GM08714 (cell line): ENCODE results near the gene VDR.

Source experiments
- H3K4me3 ChIP-seq: fragments of 200-500 bp; sonication (Bioruptor generic); 2 replicates; pipeline ENCODE4 v1.5.1; 2014; ENCODE audit warnings: mild to moderate bottlenecking, low read length, inconsistent platforms
- ZNF274 ChIP-seq: IDR thresholded peaks from 2 replicates; pipeline ENCODE4 v1.6.1; 2012; ENCODE audit warnings: mild to moderate bottlenecking, low read depth, low read length

Gene VDR

DNA sequence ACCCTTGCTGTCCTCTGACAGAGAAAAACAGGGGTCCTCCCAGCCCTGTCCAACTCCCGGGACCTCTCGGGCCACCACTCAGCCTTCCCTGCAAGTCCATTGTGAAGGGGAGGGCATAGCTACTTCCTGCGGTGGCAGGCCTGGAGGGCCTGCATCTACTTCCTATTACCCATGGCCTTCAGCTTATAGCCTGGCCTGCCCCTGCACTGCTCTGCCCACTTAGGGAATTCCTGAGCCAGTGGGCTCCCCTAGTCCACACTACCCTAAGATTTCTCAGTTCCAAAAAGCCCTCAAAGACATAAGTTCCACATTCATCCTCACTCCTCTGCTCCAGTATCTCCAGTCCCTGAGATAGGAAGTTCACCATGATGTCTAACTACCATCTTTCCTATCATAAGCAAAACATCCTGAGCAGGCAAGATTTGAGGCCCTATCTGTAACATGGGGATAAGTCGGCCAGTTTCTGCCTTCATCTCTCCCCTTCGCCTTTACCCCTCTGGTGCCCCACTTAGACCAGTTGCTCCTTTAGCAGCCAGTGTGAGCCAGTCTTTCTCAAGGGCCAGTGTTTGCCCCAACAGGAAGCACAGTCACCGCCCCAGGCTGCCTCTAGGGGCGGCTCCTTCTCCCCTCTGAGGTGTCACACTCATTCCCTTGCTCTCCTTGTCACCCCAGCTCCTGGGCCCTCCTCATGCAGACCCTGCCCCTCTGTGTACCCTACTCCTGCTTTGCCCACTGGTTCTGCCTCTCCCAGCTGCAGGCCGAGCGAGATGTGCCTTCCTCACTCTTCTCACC is 96.0 kb downstream of the VDR start:
- peak overlapping the region; percentile 13; the same call in 1 of the 2 replicates for H3K4me3 ChIP-seq
- TF ChIP-seq ZNF274 = no peak

DNA sequence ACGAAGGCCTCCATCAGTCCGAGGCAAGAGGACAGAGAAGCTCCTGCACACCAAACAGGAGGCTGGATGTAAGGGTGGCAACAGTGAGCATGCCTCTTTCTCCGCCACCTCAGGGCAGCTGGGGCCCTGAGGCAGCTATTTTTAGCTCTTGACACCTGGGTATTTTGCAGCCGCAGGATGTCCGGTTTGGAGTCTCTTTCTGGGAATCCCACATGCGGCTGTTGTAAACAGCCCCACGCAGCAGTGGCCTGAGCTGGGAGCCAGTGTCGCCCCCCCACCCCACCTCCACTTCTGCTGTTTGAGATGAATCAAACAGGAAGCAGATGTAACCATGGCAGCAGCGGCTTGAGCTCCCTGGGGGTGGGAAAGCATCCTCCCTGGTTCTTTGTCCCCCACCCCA is 96.7 kb downstream of the VDR start:
- peak overlapping the region; percentile 13; the same call in 1 of the 2 replicates for H3K4me3 ChIP-seq
- no peak for TF ChIP-seq ZNF274

DNA sequence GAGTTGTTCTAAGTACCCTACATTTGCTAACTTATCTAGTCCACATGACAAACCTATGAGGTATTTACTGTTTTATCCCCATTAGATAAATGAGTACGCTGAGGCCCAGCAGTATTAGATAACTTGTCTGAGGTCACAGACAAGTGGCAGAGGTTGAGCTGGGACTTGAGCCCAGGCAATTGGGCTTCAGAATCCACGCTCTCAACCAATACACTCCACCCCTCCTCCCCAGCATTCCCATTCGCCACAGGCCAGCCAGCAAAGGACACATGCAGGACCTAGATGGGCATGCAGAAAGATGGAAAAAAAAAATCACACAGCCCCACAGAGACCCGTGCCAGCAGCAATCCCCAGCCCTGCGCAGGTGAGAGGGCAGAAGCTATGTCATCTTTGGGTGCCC is 97.5 kb downstream of the VDR start:
- H3K4me3 ChIP-seq = no peak overlapping the region
- no peak for TF ChIP-seq ZNF274

- TF ChIP-seq ZNF274 = no peak
- no peak overlapping the region for H3K4me3 ChIP-seq
Observed at GRCh38 chr12:47805417-47805816, 99.4 kb downstream of the VDR start.

- no peak for TF ChIP-seq ZNF274
- no peak overlapping the region for H3K4me3 ChIP-seq
Observed at GRCh38 chr12:47804171-47804570, 100.6 kb downstream of the VDR start.

- no peak for TF ChIP-seq ZNF274
- no peak overlapping the region for H3K4me3 ChIP-seq
Observed at GRCh38 chr12:47803191-47803875, 101.5 kb downstream of the VDR start.

GRCh38 chr12:47802312-47802711 is 102.5 kb downstream of the VDR start:
- no peak for TF ChIP-seq ZNF274
- no peak overlapping the region for H3K4me3 ChIP-seq

- TF ChIP-seq ZNF274 = no peak
- no peak overlapping the region for H3K4me3 ChIP-seq
Observed at GRCh38 chr12:47801904-47802246, 102.9 kb downstream of the VDR start.

GRCh38 chr12:47801170-47801903 is 103.5 kb downstream of the VDR start:
- no peak for TF ChIP-seq ZNF274
- H3K4me3 ChIP-seq = no peak overlapping the region

DNA sequence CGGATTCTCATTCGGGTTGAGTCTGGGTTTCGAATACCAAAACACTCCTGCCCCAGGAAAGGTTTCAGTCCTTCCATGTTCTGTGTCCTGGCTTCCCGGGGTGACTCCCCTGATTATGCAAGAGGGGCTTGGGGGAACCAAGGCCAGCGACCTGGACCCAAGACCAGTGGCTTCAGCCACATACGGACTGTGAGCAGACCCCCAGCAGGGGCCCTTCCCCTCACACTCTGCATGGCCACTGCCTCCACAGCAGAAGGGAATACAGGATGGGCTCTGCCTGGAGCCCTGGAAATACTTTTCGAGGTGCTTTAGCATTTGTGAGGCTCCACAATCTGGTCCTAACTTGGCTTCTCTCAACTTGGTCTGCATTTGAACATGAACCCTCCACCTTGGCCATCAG is 104.2 kb downstream of the VDR start:
- TF ChIP-seq ZNF274 = no peak
- no peak overlapping the region for H3K4me3 ChIP-seq

GRCh38 chr12:47799357-47799955 is 105.3 kb downstream of the VDR start:
- no peak overlapping the region for H3K4me3 ChIP-seq
- no peak for TF ChIP-seq ZNF274

- TF ChIP-seq ZNF274 = no peak
- H3K4me3 ChIP-seq = no peak overlapping the region
Observed at GRCh38 chr12:47798382-47798948, 106.3 kb downstream of the VDR start.

GRCh38 chr12:47797441-47797840 is 107.4 kb downstream of the VDR start:
- no peak for TF ChIP-seq ZNF274
- H3K4me3 ChIP-seq = no peak overlapping the region

DNA sequence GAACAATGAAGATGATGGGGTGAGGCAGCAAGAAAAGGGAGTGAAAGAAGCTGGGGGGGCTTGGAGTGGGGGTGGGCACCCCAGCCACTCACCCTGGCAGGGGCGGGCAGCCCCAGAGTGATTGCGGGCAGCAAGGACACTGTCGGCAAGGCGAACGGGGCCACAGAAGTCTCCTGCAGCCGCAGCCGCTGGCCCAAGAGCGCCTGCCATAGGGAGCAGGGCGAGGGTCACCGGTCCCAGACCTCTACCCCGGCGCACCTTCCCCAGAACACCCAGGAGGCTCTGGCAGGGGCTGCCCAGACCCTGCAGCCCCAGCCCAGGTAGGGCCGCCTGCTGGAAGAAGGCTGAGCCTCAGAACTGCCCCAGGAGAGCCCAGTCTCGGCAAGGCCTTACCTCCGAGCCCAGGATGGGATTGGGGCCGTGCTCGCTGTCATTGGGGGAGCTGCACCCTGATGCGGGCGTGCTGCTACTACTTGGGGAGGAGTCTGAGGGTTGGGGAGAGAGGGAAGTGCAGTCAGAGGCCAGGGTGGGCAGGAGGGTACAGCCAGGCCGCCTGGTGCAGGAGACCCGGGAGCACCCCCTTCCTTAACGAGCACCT is 108.9 kb downstream of the VDR start:
- no peak overlapping the region for H3K4me3 ChIP-seq
- TF ChIP-seq ZNF274 = no peak
